WI38 (cell line): ENCODE measurements around the gene GHR.

ENCODE experiments used
- H3K4me3 ChIP-seq: 2 replicates; pipeline ENCODE4 v1.5.1; 2011; ENCODE audit warnings: low read depth, mild to moderate bottlenecking, control low read depth, low read length
- CTCF ChIP-seq: IDR thresholded peaks from 2 replicates; pipeline ENCODE4 v1.5.1; 2012; ENCODE audit warnings: low read depth, mild to moderate bottlenecking, control low read depth, low read length

Gene GHR

GRCh38 chr5:42606464-42606869 lies 183.2 kb downstream of the GHR start:
- H3K4me3 ChIP-seq = no peak overlapping the region
- TF ChIP-seq CTCF = no peak

- H3K4me3 ChIP-seq = no peak overlapping the region
- no peak for TF ChIP-seq CTCF
Observed at GRCh38 chr5:42611437-42611836, 188.2 kb downstream of the GHR start.

GRCh38 chr5:42612750-42613366 lies 189.6 kb downstream of the GHR start:
- H3K4me3 ChIP-seq = no peak overlapping the region
- no peak for TF ChIP-seq CTCF

GRCh38 chr5:42614509-42614908 lies 191.3 kb downstream of the GHR start:
- TF ChIP-seq CTCF = no peak
- H3K4me3 ChIP-seq = no peak overlapping the region

- no peak for TF ChIP-seq CTCF
- H3K4me3 ChIP-seq = no peak overlapping the region
Observed at GRCh38 chr5:42620579-42621216, 197.5 kb downstream of the GHR start.

- no peak overlapping the region for H3K4me3 ChIP-seq
- TF ChIP-seq CTCF = no peak
Observed at GRCh38 chr5:42621242-42621641, 198.0 kb downstream of the GHR start.

GRCh38 chr5:42621662-42622061 lies 198.4 kb downstream of the GHR start:
- H3K4me3 ChIP-seq = no peak overlapping the region
- no peak for TF ChIP-seq CTCF
